MCF 10A (cell line): ENCODE results near the gene PPP2R2C. TPM values are rescaled to one million over a fixed set of nuclear protein-coding genes. Genes with fewer than 3 reads are reported as not detected.

ENCODE experiments used
- BruUV-seq: library from RNA; stranded (reverse); fragments of 400-500 nt; replicated peaks from 2 replicates; lab custom pipeline; 2021; lab: Mats Ljungman, UMichigan
- CTCF ChIA-PET: fragments of 300-600 bp; sonication (Branson Sonifier 250); formaldehyde crosslinking; extraction: SDS; loops from one replicate; lab custom pipeline; 2021; ENCODE audit warnings: antibody characterized with exemption, inconsistent platforms; lab: Yijun Ruan, JAX
- POLR2A ChIA-PET: fragments of 300-600, 350-650 bp; sonication (Branson Sonifier 250); formaldehyde crosslinking; extraction: SDS; loops from one replicate; lab custom pipeline; 2020; ENCODE audit warnings: antibody characterized with exemption, inconsistent platforms; lab: Yijun Ruan, JAX
- DNase-seq: peaks from one replicate; pipeline ENCODE4 v3.0.0-alpha.2; 2018; ENCODE audit not compliant: unreplicated experiment
- H3K27ac Mint-ChIP-seq: one replicate; pipeline ENCODE4 v1.8.0; 2022; ENCODE audit warnings: mild to moderate bottlenecking, low read depth, mixed read lengths; ENCODE audit not compliant: unreplicated experiment
- H3K27me3 Mint-ChIP-seq: one replicate; pipeline ENCODE4 v1.8.0; 2022; ENCODE audit warnings: mixed read lengths; ENCODE audit not compliant: insufficient read depth, unreplicated experiment
- H3K36me3 Mint-ChIP-seq: one replicate; pipeline ENCODE4 v1.8.0; 2022; ENCODE audit warnings: mild to moderate bottlenecking, moderate library complexity, mixed read lengths; ENCODE audit not compliant: insufficient read depth, unreplicated experiment
- H3K4me1 Mint-ChIP-seq: one replicate; pipeline ENCODE4 v1.8.0; 2022; ENCODE audit warnings: mixed read lengths; ENCODE audit not compliant: insufficient read depth, unreplicated experiment
- H3K4me3 Mint-ChIP-seq: one replicate; pipeline ENCODE4 v1.8.0; 2022; ENCODE audit warnings: mild to moderate bottlenecking, moderate library complexity, mixed read lengths; ENCODE audit not compliant: unreplicated experiment
- H3K9me3 Mint-ChIP-seq: one replicate; pipeline ENCODE4 v1.8.0; 2022; ENCODE audit warnings: mixed read lengths; ENCODE audit not compliant: unreplicated experiment
- intact Hi-C: fragments of 100-400 bp; cut with micrococcal nuclease; formaldehyde crosslinking; loops from 2 replicates; pipeline ENCODE4 v1.14.1; 2022
- total RNA-seq: library from RNA; stranded (reverse); gene quantifications from 2 replicates; pipeline ENCODE4 v1.2.3, GENCODE V29; 2022
- TF ChIP-seq, protein P1 (sequence below): fragments of 200-600 bp; IDR thresholded peaks from one replicate; pipeline ENCODE4 v1.8.0; 2022; ENCODE audit warnings: antibody characterized with exemption, mild to moderate bottlenecking; ENCODE audit not compliant: unreplicated experiment

The PPP2R2C gene
- total RNA-seq, 1 experiment from 2014 or later = 3.6 TPM

- peaks cover 17% of the 10 kb centered on the region for H3K27me3 Mint-ChIP-seq
- no peaks in the 10 kb centered on the region for H3K36me3 Mint-ChIP-seq
- BruUV-seq = TSS peak; percentile 35
- TF ChIP-seq, protein P1, sequence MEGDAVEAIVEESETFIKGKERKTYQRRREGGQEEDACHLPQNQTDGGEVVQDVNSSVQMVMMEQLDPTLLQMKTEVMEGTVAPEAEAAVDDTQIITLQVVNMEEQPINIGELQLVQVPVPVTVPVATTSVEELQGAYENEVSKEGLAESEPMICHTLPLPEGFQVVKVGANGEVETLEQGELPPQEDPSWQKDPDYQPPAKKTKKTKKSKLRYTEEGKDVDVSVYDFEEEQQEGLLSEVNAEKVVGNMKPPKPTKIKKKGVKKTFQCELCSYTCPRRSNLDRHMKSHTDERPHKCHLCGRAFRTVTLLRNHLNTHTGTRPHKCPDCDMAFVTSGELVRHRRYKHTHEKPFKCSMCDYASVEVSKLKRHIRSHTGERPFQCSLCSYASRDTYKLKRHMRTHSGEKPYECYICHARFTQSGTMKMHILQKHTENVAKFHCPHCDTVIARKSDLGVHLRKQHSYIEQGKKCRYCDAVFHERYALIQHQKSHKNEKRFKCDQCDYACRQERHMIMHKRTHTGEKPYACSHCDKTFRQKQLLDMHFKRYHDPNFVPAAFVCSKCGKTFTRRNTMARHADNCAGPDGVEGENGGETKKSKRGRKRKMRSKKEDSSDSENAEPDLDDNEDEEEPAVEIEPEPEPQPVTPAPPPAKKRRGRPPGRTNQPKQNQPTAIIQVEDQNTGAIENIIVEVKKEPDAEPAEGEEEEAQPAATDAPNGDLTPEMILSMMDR = no peak
- CTCF ChIA-PET = interaction anchor here (0.8 to 5.6 kb wide), 5 partner anchors 15 to 74 kb away, joined by 3 to 34 read pairs (median 3); no protein-coding TSS in a partner anchor
- no peak overlapping the region for H3K27ac Mint-ChIP-seq
- H3K9me3 Mint-ChIP-seq = no peaks in the 10 kb centered on the region
- H3K4me1 Mint-ChIP-seq = peaks cover 40% of the 10 kb centered on the region
- intact Hi-C loops = no loop called here
- peak overlapping the region; percentile 70 for H3K4me3 Mint-ChIP-seq
- POLR2A ChIA-PET = interaction anchor here (1.1 to 1.2 kb wide), 2 partner anchors 10 to 370 kb away, joined by 4 to 6 read pairs; partner anchors contain the start of gene MRFAP1
- DNase-seq = no peak
These were observed 201.7 kb downstream of the PPP2R2C start for GRCh38 chr4:6270636-6271121.

Other genes with a start within 250 kb of the PPP2R2C start
- gene WFS1, start 202.8 kb downstream of the PPP2R2C start, total RNA-seq = 41.7 and 62.4 TPM in 2 replicates
- 12.5 and 13.9 TPM in 2 replicates for gene MAN2B2, start 102.6 kb upstream of the PPP2R2C start, total RNA-seq
- 387 and 481 TPM in 2 replicates for gene MRFAP1, start 168.1 kb upstream of the PPP2R2C start, total RNA-seq
- gene S100P, start 221.3 kb upstream of the PPP2R2C start, total RNA-seq = 55.6 and 97.6 TPM in 2 replicates
- 42.5 and 63.2 TPM in 2 replicates for gene MRFAP1L1, start 237.3 kb upstream of the PPP2R2C start, total RNA-seq
- 10.6 and 13.0 TPM in 2 replicates for gene BLOC1S4, start 243.6 kb upstream of the PPP2R2C start, total RNA-seq